Measurements from ENCODE around the gene ALDH16A1. TPM values are rescaled to one million over a fixed set of nuclear protein-coding genes. Genes with fewer than 3 reads are reported as not detected.

ALDH16A1 gene
- total RNA-seq, 1 experiment from 2014 or later = 34.2 TPM

GRCh38 chr19:49423985-49424303 is 29.1 kb upstream of the ALDH16A1 start:
- Mint-ChIP-seq H3K27ac (ENCODE audit: low read depth, unreplicated experiment) (no peak overlapping the region), H3K4me3 (ENCODE audit: unreplicated experiment) (no peak overlapping the region), H3K4me1 (ENCODE audit: insufficient read depth, unreplicated experiment) (peaks cover 22% of the 10 kb centered on the region), H3K27me3 (ENCODE audit: insufficient read depth, unreplicated experiment) (peaks cover 89% of the 10 kb centered on the region), H3K9me3 (ENCODE audit: unreplicated experiment) (no peaks in the 10 kb centered on the region), H3K36me3 (ENCODE audit: insufficient read depth, unreplicated experiment) (no peaks in the 10 kb centered on the region)
- intact Hi-C loops (cut with micrococcal nuclease) = no loop called here
- DNase-seq (ENCODE audit: unreplicated experiment) = no peak
- ChIA-PET CTCF (interaction anchor here (0.6 to 0.9 kb wide), 2 partner anchors 33 to 139 kb away, joined by 3 read pairs; no protein-coding TSS in a partner anchor), POLR2A (interaction anchor here (1.0 kb wide), 1 partner anchor 13 kb away, joined by 3 read pairs; no protein-coding TSS in a partner anchor)
- no TSS peak for BruUV-seq (replicated peaks)
- TF ChIP-seq CTCF (IDR thresholded peaks at IDR 0.05; ENCODE audit: unreplicated experiment) = no peak

DNA sequence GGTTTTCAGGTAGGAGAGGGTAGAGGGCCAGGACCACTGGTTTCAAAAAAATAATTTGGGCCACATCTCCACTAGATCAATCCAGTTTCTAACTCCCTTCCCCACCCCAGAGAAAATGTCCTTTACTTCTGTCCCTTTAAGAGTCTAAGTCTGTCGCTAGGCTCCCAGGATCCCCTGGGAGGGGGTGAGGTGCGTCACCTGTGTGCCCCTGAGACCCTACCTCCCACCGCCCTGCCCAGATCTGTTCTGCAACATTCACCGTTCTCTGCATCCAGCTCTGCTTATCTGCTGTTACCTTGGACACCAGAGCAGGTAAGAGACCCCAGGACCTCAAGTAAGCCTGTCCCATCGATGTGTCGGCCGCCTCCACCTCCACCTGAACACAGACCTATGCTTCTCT is 27.8 kb upstream of the ALDH16A1 start, which contains the start of gene GFY:
TSS of gene GFY (plus strand) at position 211 of the 400 bp plus-strand sequence. CDS start 1,043 bp downstream, outside the sequence.
- POLR2A ChIA-PET = no interaction called here
- no peak within 1 kb of the TSS for H3K4me3 Mint-ChIP-seq (ENCODE audit: unreplicated experiment)
- CTCF ChIA-PET = interaction anchor here (1.0 to 2.6 kb wide), 4 partner anchors 15 to 33 kb away, joined by 3 to 10 read pairs (median 3); no protein-coding TSS in a partner anchor
- H3K27me3 Mint-ChIP-seq (ENCODE audit: insufficient read depth, unreplicated experiment) = peaks cover 89% of the 10 kb centered on the region
- no peaks in the 10 kb centered on the region for H3K9me3 Mint-ChIP-seq (ENCODE audit: unreplicated experiment)
- intact Hi-C loops (cut with micrococcal nuclease) = no loop called here
- H3K27ac Mint-ChIP-seq (ENCODE audit: low read depth, unreplicated experiment) = no peak within 1 kb of the TSS
- H3K36me3 Mint-ChIP-seq (ENCODE audit: insufficient read depth, unreplicated experiment) = no peaks in the 10 kb centered on the region
- no TSS peak for BruUV-seq (replicated peaks)
- DNase-seq (ENCODE audit: unreplicated experiment) = no peak
- peaks cover 22% of the 10 kb centered on the region for H3K4me1 Mint-ChIP-seq (ENCODE audit: insufficient read depth, unreplicated experiment)
- no peak for TF ChIP-seq CTCF (IDR thresholded peaks at IDR 0.05; ENCODE audit: unreplicated experiment)

GRCh38 chr19:49425922-49426592 is 27.0 kb upstream of the ALDH16A1 start:
- H3K27me3 Mint-ChIP-seq (ENCODE audit: insufficient read depth, unreplicated experiment) = peaks cover 89% of the 10 kb centered on the region
- POLR2A ChIA-PET = no interaction called here
- no peaks in the 10 kb centered on the region for H3K36me3 Mint-ChIP-seq (ENCODE audit: insufficient read depth, unreplicated experiment)
- TF ChIP-seq CTCF (IDR thresholded peaks at IDR 0.05; ENCODE audit: unreplicated experiment) = no peak
- peaks cover 16% of the 10 kb centered on the region for H3K4me1 Mint-ChIP-seq (ENCODE audit: insufficient read depth, unreplicated experiment)
- no peak overlapping the region for H3K4me3 Mint-ChIP-seq (ENCODE audit: unreplicated experiment)
- intact Hi-C loops (cut with micrococcal nuclease) = no loop called here
- no peak overlapping the region for H3K27ac Mint-ChIP-seq (ENCODE audit: low read depth, unreplicated experiment)
- no TSS peak for BruUV-seq (replicated peaks)
- CTCF ChIA-PET = interaction anchor here (0.5 to 2.6 kb wide), 4 partner anchors 18 to 34 kb away, joined by 3 to 10 read pairs (median 3); no protein-coding TSS in a partner anchor
- no peaks in the 10 kb centered on the region for H3K9me3 Mint-ChIP-seq (ENCODE audit: unreplicated experiment)
- DNase-seq (ENCODE audit: unreplicated experiment) = no peak

DNA sequence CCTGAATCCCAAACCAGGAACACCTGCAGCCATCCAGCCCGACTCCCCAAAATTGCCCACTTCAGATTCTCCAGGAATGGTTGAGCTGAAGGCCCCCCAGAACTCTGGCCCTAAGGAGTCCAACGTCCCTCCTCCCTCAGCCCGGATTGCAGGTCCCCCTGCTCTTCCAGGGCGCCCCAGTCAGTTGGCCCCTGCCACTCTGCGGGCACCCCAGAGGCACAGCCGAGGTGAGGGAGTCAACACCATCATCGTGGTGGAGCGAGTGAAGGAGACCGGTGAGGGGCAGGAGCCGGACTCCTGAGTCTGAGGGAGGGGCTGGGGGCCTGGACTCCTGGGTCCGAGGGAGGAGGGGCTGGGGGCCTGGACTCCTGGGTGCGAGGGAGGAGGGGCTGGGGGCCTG is 25.7 kb upstream of the ALDH16A1 start:
- CTCF ChIA-PET = interaction anchor here (0.7 to 1.1 kb wide), 3 partner anchors 16 to 69 kb away, joined by 3 to 4 read pairs (median 3); no protein-coding TSS in a partner anchor

More for the DNA sequence above, 25.7 kb upstream of the ALDH16A1 start:
- Mint-ChIP-seq H3K9me3 (ENCODE audit: unreplicated experiment) (no peaks in the 10 kb centered on the region), H3K36me3 (ENCODE audit: insufficient read depth, unreplicated experiment) (no peaks in the 10 kb centered on the region), H3K4me1 (ENCODE audit: insufficient read depth, unreplicated experiment) (peaks cover 6% of the 10 kb centered on the region), H3K4me3 (ENCODE audit: unreplicated experiment) (no peak overlapping the region), H3K27me3 (ENCODE audit: insufficient read depth, unreplicated experiment) (peaks cover 77% of the 10 kb centered on the region), H3K27ac (ENCODE audit: low read depth, unreplicated experiment) (no peak overlapping the region)
- BruUV-seq (replicated peaks) = no TSS peak
- no peak for TF ChIP-seq CTCF (IDR thresholded peaks at IDR 0.05; ENCODE audit: unreplicated experiment)
- no peak for DNase-seq (ENCODE audit: unreplicated experiment)
- intact Hi-C loops (cut with micrococcal nuclease) = no loop called here
- POLR2A ChIA-PET = interaction anchor here (1.1 kb wide), 1 partner anchor 45 kb away, joined by 3 read pairs; no protein-coding TSS in a partner anchor
